Uterus (tissue), 2 donors: ENCODE results near the gene TMEM86A.

ENCODE experiments used
- CTCF ChIP-seq, 4 experiments: fragments of 200-600 bp in 2 of 4; fragments of 450-650 bp in 2 of 4; sonication (generic) in 2 of 4; IDR thresholded peaks; one replicate each; pipeline ENCODE4 v1.5.1; 2016 to 2019; ENCODE audit warnings: antibody characterized with exemption in 4 of 4, mild to moderate bottlenecking in 2 of 4, moderate library complexity in 1 of 4
- POLR2A ChIP-seq, 2 donors: fragments of 450-650 bp; IDR thresholded peaks; one replicate each; pipeline ENCODE4 v1.6.1; 2016; ENCODE audit warnings: antibody characterized with exemption in 2 of 2, mild to moderate bottlenecking in 1 of 2, moderate library complexity in 1 of 2

- TF ChIP-seq POLR2A (IDR thresholded peaks at IDR 0.05) (no peak), CTCF (IDR thresholded peaks at IDR 0.05) (no peak)
Observed at GRCh38 chr11:18704045-18704645, 5.6 kb downstream of the TMEM86A start.
